B cell (primary cell): ENCODE measurements around the gene CIC. TPM values are rescaled to one million over a fixed set of nuclear protein-coding genes. Genes with fewer than 3 reads are reported as not detected.

Experiments
- ATAC-seq: fragments of 200-7000 bp; cut with Tn5 transposase; one replicate; pipeline ENCODE4 v1.10.0; 2021; ENCODE audit warnings: low read depth, mild to moderate bottlenecking, moderate number of reproducible peaks, moderate library complexity
- CTCF ChIA-PET: fragments of 350-600 bp; sonication (Branson Sonifier 250); formaldehyde crosslinking; loops from one replicate; lab custom pipeline; 2021; ENCODE audit warnings: antibody characterized with exemption, inconsistent platforms; lab: Charles Lee
- POLR2A ChIA-PET: fragments of 350-600 bp; sonication (Branson Sonifier 250); formaldehyde crosslinking; loops from one replicate; lab custom pipeline; 2021; ENCODE audit warnings: antibody characterized with exemption; lab: Charles Lee
- DNase-seq: peaks from one replicate; pipeline ENCODE4 v3.0.0; 2013
- H2AFZ ChIP-seq: 2 replicates; pipeline ENCODE4 v1.6.1; 2012; ENCODE audit warnings: mild to moderate bottlenecking, low read depth, low read length; ENCODE audit not compliant: insufficient read depth, poor library complexity, severe bottlenecking
- H3K27ac ChIP-seq, 2 donors: 1 replicate in 1 of 2; 2 replicates in 1 of 2; pipeline ENCODE4 v1.5.1; 2012 to 2013; ENCODE audit warnings: low read length in 2 of 2, mild to moderate bottlenecking in 2 of 2, moderate library complexity in 1 of 2
- H3K27me3 ChIP-seq, 4 experiments: fragments of 200-600 bp in 1 of 4; sonication (generic) in 1 of 4; replicated peaks in 1 of 4; 1 replicate in 2 of 4; 2 replicates in 2 of 4; pipeline versions ENCODE4 v1.6.1 to v1.7.0; 2013 to 2016; ENCODE audit warnings: low read length in 3 of 4, mild to moderate bottlenecking in 2 of 4, mixed read lengths in 1 of 4, moderate library complexity in 1 of 4; ENCODE audit not compliant: insufficient read depth in 4 of 4, control insufficient read depth in 3 of 4; ENCODE audit errors: control extremely low read depth in 1 of 4
- H3K36me3 ChIP-seq, 2 experiments: replicated peaks in 1 of 2; 1 replicate in 1 of 2; 2 replicates in 1 of 2; pipeline versions ENCODE4 v1.6.1 to v1.7.1; 2013; ENCODE audit warnings: low read length in 1 of 2; ENCODE audit not compliant: insufficient read depth in 2 of 2, control insufficient read depth in 1 of 2; ENCODE audit errors: control extremely low read depth in 1 of 2, extremely low read depth in 1 of 2
- H3K4me1 ChIP-seq, 2 donors: fragments of 200-600 bp in 1 of 2; sonication (generic) in 1 of 2; 1 replicate in 1 of 2; 2 replicates in 1 of 2; pipeline versions ENCODE4 v1.5.1 to v1.6.1; 2013 to 2017; ENCODE audit warnings: low read length in 2 of 2; ENCODE audit not compliant: control insufficient read depth in 2 of 2, insufficient read depth in 2 of 2
- H3K4me2 ChIP-seq: replicated peaks from 2 replicates; pipeline ENCODE3; 2012; ENCODE audit warnings: mild to moderate bottlenecking, low read depth, low read length; ENCODE audit not compliant: poor library complexity, severe bottlenecking
- H3K4me3 ChIP-seq, 5 experiments: fragments of 200-600 bp in 1 of 5; sonication (generic) in 1 of 5; 1 replicate in 3 of 5; 2 replicates in 2 of 5; pipeline versions ENCODE4 v1.5.1 to v1.7.0; 2011 to 2016; ENCODE audit warnings: low read length in 4 of 5, mild to moderate bottlenecking in 4 of 5, low read depth in 2 of 5, control low read depth in 1 of 5, moderate library complexity in 1 of 5; ENCODE audit not compliant: insufficient read depth in 1 of 5; ENCODE audit errors: control extremely low read depth in 1 of 5, extremely low read depth in 1 of 5
- H3K79me2 ChIP-seq: fragments of 200-600 bp; sonication (generic); one replicate; pipeline ENCODE4 v1.6.0; 2016; ENCODE audit warnings: low read length; ENCODE audit not compliant: control insufficient read depth, insufficient read depth
- H3K9ac ChIP-seq: fragments of 200-600 bp; sonication (generic); 2 replicates; pipeline ENCODE4 v1.6.1; 2017; ENCODE audit warnings: mild to moderate bottlenecking, low read length, moderate library complexity
- H3K9me3 ChIP-seq, 3 donors: one replicate each; pipeline versions ENCODE4 v1.6.1 to v1.7.1; 2013; ENCODE audit warnings: low read length in 2 of 3; ENCODE audit not compliant: control insufficient read depth in 2 of 3, insufficient read depth in 1 of 3; ENCODE audit errors: control extremely low read depth in 1 of 3
- H4K20me1 ChIP-seq: 2 replicates; pipeline ENCODE4 v1.6.0; 2012; ENCODE audit warnings: mild to moderate bottlenecking, low read length; ENCODE audit not compliant: insufficient read depth, control insufficient read depth, poor library complexity, severe bottlenecking
- H3K27ac Mint-ChIP-seq: one replicate; pipeline ENCODE4 v1.8.0; 2021; ENCODE audit warnings: mixed read lengths
- H3K27me3 Mint-ChIP-seq: one replicate; pipeline ENCODE4 v1.8.0; 2021; ENCODE audit warnings: mixed read lengths
- H3K4me1 Mint-ChIP-seq: one replicate; pipeline ENCODE4 v1.8.0; 2021; ENCODE audit warnings: mixed read lengths
- H3K4me3 Mint-ChIP-seq: one replicate; pipeline ENCODE4 v1.8.0; 2021; ENCODE audit warnings: mixed read lengths
- H3K9me3 Mint-ChIP-seq: one replicate; pipeline ENCODE4 v1.8.0; 2022; ENCODE audit warnings: mixed read lengths; ENCODE audit not compliant: insufficient read depth
- CTCF ChIP-seq: fragments of 200-600 bp; IDR thresholded peaks from one replicate; pipeline ENCODE4 v1.8.0; 2022; ENCODE audit warnings: antibody characterized with exemption, mild to moderate bottlenecking
- EZH2 ChIP-seq: IDR thresholded peaks from 2 replicates; pipeline ENCODE4 v1.6.1; 2012; ENCODE audit warnings: borderline replicate concordance, low read depth, mild to moderate bottlenecking, moderate library complexity, low read length; ENCODE audit not compliant: insufficient read depth, poor library complexity, severe bottlenecking
- WGBS: methylation state at CpG from one replicate; pipeline ENCODE4 v1.1.5; 2013; ENCODE audit warnings: missing lambda C conversion rate; ENCODE audit not compliant: insufficient coverage; 5-methylcytosine and 5-hydroxymethylcytosine counted together
- intact Hi-C: fragments of 100-400 bp; cut with micrococcal nuclease; formaldehyde crosslinking; loops from one replicate; pipeline ENCODE4 v1.10.0; 2022
- polyA plus RNA-seq: library from polyadenylated mRNA; depleted of rRNA; stranded (reverse); fragments of >200 nt; gene quantifications from 2 replicates; pipeline ENCODE4 v1.2.3, GENCODE V29; 2012
- total RNA-seq, 2 donors: library from RNA; stranded (reverse); fragments of 120-200 nt in 1 of 2; gene quantifications; 1 replicate in 1 of 2; 2 replicates in 1 of 2; pipeline versions ENCODE4 v1.2.3 to v1.2.4, GENCODE V29; 2013 to 2022

CIC gene
- total and polyA plus RNA-seq, 2 donors (not counting 1 experiment from before 2014, with no cell fraction given) = 75.7 to 119 TPM

GRCh38 chr19:42247640-42248199, 21.3 kb upstream of the CIC start:
- Mint-ChIP-seq H3K27ac (no peak overlapping the region), H3K4me1 (peaks cover 45% of the 10 kb centered on the region)
- H3K4me1 ChIP-seq = peaks cover 24 to 41% of the 10 kb centered on the region in 2 donors

More at GRCh38 chr19:42247640-42248199, 21.3 kb upstream of the CIC start:
- DNase-seq = no peak
- no peaks in the 10 kb centered on the region for H3K27me3 ChIP-seq
- no peak overlapping the region for H3K4me3 ChIP-seq
- CTCF ChIA-PET = interaction anchor here (0.6 to 8.9 kb wide), 4 partner anchors 32 to 124 kb away, joined by 3 to 89 read pairs (median 6); no protein-coding TSS in a partner anchor
- Mint-ChIP-seq H3K9me3 (no peaks in the 10 kb centered on the region), H3K27me3 (no peaks in the 10 kb centered on the region), H3K4me3 (no peak overlapping the region)
- no peak overlapping the region for H3K9ac ChIP-seq
- 60% methylated on average over 1 of the region's 6 CpGs for WGBS
- H3K36me3 ChIP-seq = peaks cover 2 to 15% of the 10 kb centered on the region in 2 experiments
- H3K9me3 ChIP-seq = peaks cover 0 to 4% (median 0%) of the 10 kb centered on the region in 3 donors
- no peak overlapping the region for H3K4me2 ChIP-seq
- intact Hi-C loops = no loop called here
- peaks cover 11% of the 10 kb centered on the region for H3K79me2 ChIP-seq
- H2AFZ ChIP-seq = no peak overlapping the region
- no peak for TF ChIP-seq CTCF
- no peak for TF ChIP-seq EZH2
- POLR2A ChIA-PET = interaction anchor here (0.5 to 0.8 kb wide), 2 partner anchors 11 to 17 kb away, joined by 4 to 6 read pairs; no protein-coding TSS in a partner anchor
- H4K20me1 ChIP-seq = peaks cover 15% of the 10 kb centered on the region
- no peak overlapping the region for H3K27ac ChIP-seq
- ATAC-seq = no peak
